A673 (cell line): Measurements from ENCODE around the gene ARHGAP15. TPM values are rescaled to one million over a fixed set of nuclear protein-coding genes. Genes with fewer than 3 reads are reported as not detected.

Experiments used
- BruUV-seq: library from RNA; stranded (reverse); fragments of 400-500 nt; replicated peaks from 2 replicates; lab custom pipeline; 2021; lab: Mats Ljungman, UMichigan
- CTCF ChIA-PET: fragments of 300-600 bp; sonication (Branson Sonifier 250); formaldehyde crosslinking; loops from one replicate; lab custom pipeline; 2022; ENCODE audit warnings: antibody characterized with exemption; lab: Charles Lee
- POLR2A ChIA-PET: fragments of 300-600 bp; sonication (Branson Sonifier 250); formaldehyde crosslinking; loops from one replicate; lab custom pipeline; 2022; ENCODE audit warnings: antibody characterized with exemption; ENCODE audit not compliant: low non-redundant PET; lab: Charles Lee
- DNase-seq: peaks from one replicate; pipeline ENCODE4 v3.0.0-alpha.2; 2015; ENCODE audit warnings: low spot score
- H3K27ac ChIP-seq: fragments of 200-600 bp; sonication (generic); 2 replicates; pipeline ENCODE4 v1.5.1; 2016; ENCODE audit warnings: mixed run types, low read depth, mild to moderate bottlenecking, mixed read lengths, antibody characterized with exemption, low read length; ENCODE audit not compliant: poor library complexity, severe bottlenecking
- H3K27me3 ChIP-seq: fragments of 200-600 bp; sonication (generic); replicated peaks from 2 replicates; pipeline ENCODE4 v1.6.1; 2017; ENCODE audit warnings: mixed run types, low read depth, mild to moderate bottlenecking, mixed read lengths, antibody characterized with exemption, low read length; ENCODE audit not compliant: insufficient read depth, poor library complexity
- H3K36me3 ChIP-seq: fragments of 200-600 bp; sonication (generic); 2 replicates; pipeline ENCODE4 v1.6.1; 2016; ENCODE audit warnings: mixed run types, mild to moderate bottlenecking, mixed read lengths, antibody characterized with exemption, low read length; ENCODE audit not compliant: insufficient read depth, poor library complexity, severe bottlenecking
- H3K4me1 ChIP-seq: fragments of 200-600 bp; sonication (generic); 2 replicates; pipeline ENCODE4 v1.6.1; 2017; ENCODE audit warnings: mixed run types, mild to moderate bottlenecking, mixed read lengths, antibody characterized with exemption, low read length; ENCODE audit not compliant: insufficient read depth, poor library complexity, severe bottlenecking
- H3K4me3 ChIP-seq: fragments of 200-600 bp; sonication (generic); 2 replicates; pipeline ENCODE4 v1.5.1; 2016; ENCODE audit warnings: low read depth, mixed run types, mild to moderate bottlenecking, mixed read lengths, low read length; ENCODE audit not compliant: poor library complexity, severe bottlenecking
- H3K9me3 ChIP-seq: fragments of 200-600 bp; sonication (generic); 2 replicates; pipeline ENCODE4 v1.6.1; 2016; ENCODE audit warnings: mixed run types, low read depth, mild to moderate bottlenecking, mixed read lengths, antibody characterized with exemption, low read length; ENCODE audit not compliant: poor library complexity, severe bottlenecking
- CTCF ChIP-seq: fragments of 300-800, 200-600 bp; sonication (generic); conservative IDR thresholded peaks from 2 replicates; pipeline ENCODE4 v1.5.1; 2017; ENCODE audit warnings: low read depth, mild to moderate bottlenecking, antibody characterized with exemption, low read length, moderate library complexity, mixed read lengths
- EZH2 ChIP-seq: fragments of 200-600 bp; sonication (generic); IDR thresholded peaks from 2 replicates; pipeline ENCODE4 v1.6.1; 2017; ENCODE audit warnings: borderline replicate concordance, low read depth, mild to moderate bottlenecking, mixed read lengths, antibody characterized with exemption, low read length; ENCODE audit not compliant: poor library complexity, severe bottlenecking
- intact Hi-C: fragments of 100-400 bp; cut with micrococcal nuclease; formaldehyde crosslinking; loops from one replicate; pipeline ENCODE4 v1.10.0; 2022; ENCODE audit not compliant: unreplicated experiment
- total RNA-seq: library from RNA; stranded (reverse); gene quantifications from 2 replicates; pipeline ENCODE4 v1.2.3, GENCODE V29; 2021

The ARHGAP15 gene
- total RNA-seq, 1 experiment from 2014 or later, result not detected

DNA sequence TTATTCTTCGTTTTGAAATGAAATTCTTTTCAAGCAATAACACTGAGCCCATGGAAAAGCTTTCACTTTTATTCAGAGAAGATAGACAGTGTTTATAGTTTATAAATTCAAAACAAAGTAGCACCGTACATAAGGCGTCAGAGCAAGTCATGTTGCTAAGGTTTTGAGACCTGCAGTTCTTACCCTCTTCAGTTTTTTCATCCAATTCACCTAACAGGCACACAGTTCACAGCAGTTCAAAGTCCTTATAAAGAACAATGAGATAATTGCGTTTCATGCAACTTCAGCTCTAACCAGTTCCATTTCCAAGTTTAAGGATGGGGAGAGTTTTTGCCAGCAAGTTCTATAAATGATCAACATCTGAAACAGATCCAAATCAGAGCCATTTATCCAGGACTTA, 96.7 kb downstream of the ARHGAP15 start:
- BruUV-seq, result no TSS peak
- no peak overlapping the region for H3K4me3 ChIP-seq
- ChIA-PET POLR2A (no interaction called here), CTCF (no interaction called here)
- DNase-seq, result no peak
- no peaks in the 10 kb centered on the region for H3K36me3 ChIP-seq
- intact Hi-C loops, result no loop called here
- no peaks in the 10 kb centered on the region for H3K9me3 ChIP-seq
- no peaks in the 10 kb centered on the region for H3K4me1 ChIP-seq
- no peak overlapping the region for H3K27ac ChIP-seq
- TF ChIP-seq EZH2 (no peak), CTCF (no peak)
- H3K27me3 ChIP-seq, result no peaks in the 10 kb centered on the region

DNA sequence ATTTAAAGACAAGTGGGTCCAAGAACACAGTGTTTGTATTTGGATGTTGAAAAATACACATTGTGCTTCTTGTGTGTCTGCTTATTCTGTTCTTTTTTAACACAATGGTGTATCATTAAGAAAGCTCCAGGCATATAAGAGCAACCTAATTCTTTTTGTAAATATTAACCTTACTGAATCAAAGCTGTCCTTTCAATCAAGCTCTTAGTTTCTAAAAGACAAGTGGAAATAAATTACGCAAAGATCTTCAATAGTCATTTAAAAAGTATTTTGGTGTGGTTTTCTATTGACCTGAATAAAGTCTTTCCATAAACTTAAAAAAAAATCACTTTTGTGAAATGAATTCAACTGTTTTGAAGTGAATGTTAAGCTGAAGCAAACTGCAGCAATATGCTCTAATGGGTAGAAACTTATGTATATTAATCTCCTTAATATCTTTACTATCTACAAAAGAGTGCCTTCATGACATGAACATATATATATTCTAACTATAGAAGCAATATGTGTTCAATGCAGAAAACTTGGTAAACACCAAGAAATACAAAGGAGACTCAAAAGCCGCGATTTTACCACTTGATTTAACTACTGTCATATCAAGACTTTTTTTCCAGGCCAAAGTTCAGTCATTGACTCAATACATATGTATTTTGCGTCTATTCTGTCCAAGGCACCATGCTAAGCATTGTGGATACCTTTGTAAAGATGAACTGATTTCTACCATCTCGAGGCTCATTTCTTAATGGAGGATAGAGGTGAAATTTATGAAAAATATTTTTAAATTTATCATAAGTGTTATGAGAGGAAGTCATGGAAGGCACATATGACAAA, 97.7 kb downstream of the ARHGAP15 start:
- no peaks in the 10 kb centered on the region for H3K4me1 ChIP-seq
- H3K27ac ChIP-seq, result no peak overlapping the region
- ChIA-PET POLR2A (no interaction called here), CTCF (no interaction called here)
- no peak for TF ChIP-seq EZH2
- no peak for TF ChIP-seq CTCF
- H3K27me3 ChIP-seq, result no peaks in the 10 kb centered on the region
- H3K9me3 ChIP-seq, result no peaks in the 10 kb centered on the region
- BruUV-seq, result no TSS peak
- no peak overlapping the region for H3K4me3 ChIP-seq
- intact Hi-C loops, result no loop called here
- no peaks in the 10 kb centered on the region for H3K36me3 ChIP-seq
- no peak for DNase-seq

GRCh38 chr2:143229411-143229810, 100.2 kb downstream of the ARHGAP15 start:
- intact Hi-C loops, result no loop called here
- no peaks in the 10 kb centered on the region for H3K9me3 ChIP-seq
- CTCF ChIA-PET, result no interaction called here
- BruUV-seq, result no TSS peak
- no peak for TF ChIP-seq CTCF
- TF ChIP-seq EZH2, result no peak
- no peak overlapping the region for H3K4me3 ChIP-seq
- no peaks in the 10 kb centered on the region for H3K27me3 ChIP-seq
- H3K36me3 ChIP-seq, result no peaks in the 10 kb centered on the region
- H3K27ac ChIP-seq, result no peak overlapping the region
- H3K4me1 ChIP-seq, result no peaks in the 10 kb centered on the region
- no peak for DNase-seq
- POLR2A ChIA-PET, result no interaction called here
